Measurements from ENCODE around the gene OR10Z1.

The OR10Z1 gene

DNA sequence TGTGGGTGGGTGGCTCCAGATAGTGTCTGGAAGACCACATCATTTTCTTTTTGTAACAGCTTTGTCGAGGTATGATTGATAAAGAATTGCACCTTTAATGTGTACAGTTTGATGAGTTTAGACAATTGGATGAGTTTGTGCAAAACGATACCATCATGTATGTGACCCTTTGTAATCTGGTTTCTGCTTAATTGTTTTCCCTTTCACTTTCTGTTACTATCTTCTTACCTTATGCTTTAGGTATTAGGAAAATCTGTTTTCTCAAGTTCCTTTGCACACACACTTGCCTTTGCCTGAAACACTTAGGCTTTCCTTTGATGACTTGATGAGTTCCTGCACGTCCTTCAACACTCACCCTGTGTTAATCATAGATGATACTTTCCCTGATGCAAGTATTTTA, 6.8 kb downstream of the OR10Z1 start:
- TF ChIP-seq POLR2AphosphoS5 (IDR thresholded peaks at IDR 0.05; ENCODE audit: low read depth) (no peak), GABPA (IDR thresholded peaks at IDR 0.05; ENCODE audit: low read depth) (no peak), SPI1 (IDR thresholded peaks at IDR 0.05; ENCODE audit: borderline replicate concordance, low read depth) (no peak)
- TF ChIP-seq, protein P1, sequence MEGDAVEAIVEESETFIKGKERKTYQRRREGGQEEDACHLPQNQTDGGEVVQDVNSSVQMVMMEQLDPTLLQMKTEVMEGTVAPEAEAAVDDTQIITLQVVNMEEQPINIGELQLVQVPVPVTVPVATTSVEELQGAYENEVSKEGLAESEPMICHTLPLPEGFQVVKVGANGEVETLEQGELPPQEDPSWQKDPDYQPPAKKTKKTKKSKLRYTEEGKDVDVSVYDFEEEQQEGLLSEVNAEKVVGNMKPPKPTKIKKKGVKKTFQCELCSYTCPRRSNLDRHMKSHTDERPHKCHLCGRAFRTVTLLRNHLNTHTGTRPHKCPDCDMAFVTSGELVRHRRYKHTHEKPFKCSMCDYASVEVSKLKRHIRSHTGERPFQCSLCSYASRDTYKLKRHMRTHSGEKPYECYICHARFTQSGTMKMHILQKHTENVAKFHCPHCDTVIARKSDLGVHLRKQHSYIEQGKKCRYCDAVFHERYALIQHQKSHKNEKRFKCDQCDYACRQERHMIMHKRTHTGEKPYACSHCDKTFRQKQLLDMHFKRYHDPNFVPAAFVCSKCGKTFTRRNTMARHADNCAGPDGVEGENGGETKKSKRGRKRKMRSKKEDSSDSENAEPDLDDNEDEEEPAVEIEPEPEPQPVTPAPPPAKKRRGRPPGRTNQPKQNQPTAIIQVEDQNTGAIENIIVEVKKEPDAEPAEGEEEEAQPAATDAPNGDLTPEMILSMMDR (IDR thresholded peaks at IDR 0.05; ENCODE audit: insufficient read depth, low read length), result no peak
- TF ChIP-seq, protein P2, sequence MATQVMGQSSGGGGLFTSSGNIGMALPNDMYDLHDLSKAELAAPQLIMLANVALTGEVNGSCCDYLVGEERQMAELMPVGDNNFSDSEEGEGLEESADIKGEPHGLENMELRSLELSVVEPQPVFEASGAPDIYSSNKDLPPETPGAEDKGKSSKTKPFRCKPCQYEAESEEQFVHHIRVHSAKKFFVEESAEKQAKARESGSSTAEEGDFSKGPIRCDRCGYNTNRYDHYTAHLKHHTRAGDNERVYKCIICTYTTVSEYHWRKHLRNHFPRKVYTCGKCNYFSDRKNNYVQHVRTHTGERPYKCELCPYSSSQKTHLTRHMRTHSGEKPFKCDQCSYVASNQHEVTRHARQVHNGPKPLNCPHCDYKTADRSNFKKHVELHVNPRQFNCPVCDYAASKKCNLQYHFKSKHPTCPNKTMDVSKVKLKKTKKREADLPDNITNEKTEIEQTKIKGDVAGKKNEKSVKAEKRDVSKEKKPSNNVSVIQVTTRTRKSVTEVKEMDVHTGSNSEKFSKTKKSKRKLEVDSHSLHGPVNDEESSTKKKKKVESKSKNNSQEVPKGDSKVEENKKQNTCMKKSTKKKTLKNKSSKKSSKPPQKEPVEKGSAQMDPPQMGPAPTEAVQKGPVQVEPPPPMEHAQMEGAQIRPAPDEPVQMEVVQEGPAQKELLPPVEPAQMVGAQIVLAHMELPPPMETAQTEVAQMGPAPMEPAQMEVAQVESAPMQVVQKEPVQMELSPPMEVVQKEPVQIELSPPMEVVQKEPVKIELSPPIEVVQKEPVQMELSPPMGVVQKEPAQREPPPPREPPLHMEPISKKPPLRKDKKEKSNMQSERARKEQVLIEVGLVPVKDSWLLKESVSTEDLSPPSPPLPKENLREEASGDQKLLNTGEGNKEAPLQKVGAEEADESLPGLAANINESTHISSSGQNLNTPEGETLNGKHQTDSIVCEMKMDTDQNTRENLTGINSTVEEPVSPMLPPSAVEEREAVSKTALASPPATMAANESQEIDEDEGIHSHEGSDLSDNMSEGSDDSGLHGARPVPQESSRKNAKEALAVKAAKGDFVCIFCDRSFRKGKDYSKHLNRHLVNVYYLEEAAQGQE (IDR thresholded peaks at IDR 0.05; ENCODE audit: insufficient replicate concordance, low read depth), result no peak
- DNase-seq (ENCODE audit: low read depth in 1 of 2, low spot score in 1 of 2), result no peak
- Histone ChIP-seq H3K27me3 (ENCODE audit: insufficient read depth, poor library complexity, severe bottlenecking) (no peaks in the 10 kb centered on the region), H3K4me3 (replicated peaks; ENCODE audit: insufficient read depth, low read length) (no peak overlapping the region), H3K27ac (replicated peaks) (no peak overlapping the region)

DNA sequence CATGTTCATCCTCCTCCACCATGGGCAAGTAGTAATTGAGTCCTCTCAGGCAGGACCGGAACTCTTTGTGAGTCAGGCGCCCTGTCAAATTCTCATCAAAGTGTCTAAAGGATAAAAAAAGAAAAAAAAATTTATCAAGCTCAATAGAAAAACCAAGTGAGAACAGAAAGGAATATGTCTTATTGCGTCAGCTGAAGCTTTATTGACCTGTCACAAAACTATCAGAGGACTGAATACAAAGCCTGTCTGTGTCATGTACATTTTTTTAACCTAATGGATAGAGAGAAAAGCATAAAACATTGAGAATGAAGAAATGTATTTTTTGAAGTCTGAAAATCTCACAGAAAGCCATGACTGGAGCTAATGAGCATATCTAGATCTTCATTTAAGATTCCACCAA, 8.7 kb downstream of the OR10Z1 start:
- no peak overlapping the region for H3K4me3 ChIP-seq (replicated peaks; ENCODE audit: insufficient read depth, low read length)
- TF ChIP-seq POLR2AphosphoS5 (IDR thresholded peaks at IDR 0.05; ENCODE audit: low read depth) (no peak), SPI1 (IDR thresholded peaks at IDR 0.05; ENCODE audit: borderline replicate concordance, low read depth) (no peak), GABPA (IDR thresholded peaks at IDR 0.05; ENCODE audit: low read depth) (no peak)
- TF ChIP-seq, protein P2 (IDR thresholded peaks at IDR 0.05; ENCODE audit: insufficient replicate concordance, low read depth), result no peak
- TF ChIP-seq, protein P1 (IDR thresholded peaks at IDR 0.05; ENCODE audit: insufficient read depth, low read length), result no peak
- no peak overlapping the region for H3K27ac ChIP-seq (replicated peaks)
- no peak for DNase-seq (ENCODE audit: low read depth in 1 of 2, low spot score in 1 of 2)
- no peaks in the 10 kb centered on the region for H3K27me3 ChIP-seq (ENCODE audit: insufficient read depth, poor library complexity, severe bottlenecking)

DNA sequence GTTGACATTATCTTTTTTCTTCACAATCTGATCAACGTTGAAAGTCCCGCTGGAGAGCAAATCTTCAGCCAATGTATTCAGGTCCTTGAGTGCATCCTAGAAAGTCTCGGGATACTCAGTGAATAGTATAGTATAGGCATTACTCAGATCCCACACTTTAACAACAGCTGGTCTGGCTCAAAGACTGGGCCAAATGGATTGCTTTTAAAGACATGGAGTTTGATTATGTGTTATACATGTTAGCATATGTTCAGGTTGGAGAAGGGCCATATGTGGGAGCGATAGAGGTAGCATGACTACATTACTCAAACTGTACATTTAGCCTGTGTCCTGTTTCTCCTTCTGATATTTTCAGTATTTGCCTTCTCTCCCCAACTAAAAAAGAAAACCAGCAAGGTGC, 33.1 kb downstream of the OR10Z1 start:
- Histone ChIP-seq H3K4me3 (replicated peaks; ENCODE audit: insufficient read depth, low read length) (no peak overlapping the region), H3K27ac (replicated peaks) (no peak overlapping the region), H3K27me3 (ENCODE audit: insufficient read depth, poor library complexity, severe bottlenecking) (no peaks in the 10 kb centered on the region)
- DNase-seq (ENCODE audit: low read depth in 1 of 2, low spot score in 1 of 2), result no peak
- TF ChIP-seq, protein P2 (IDR thresholded peaks at IDR 0.05; ENCODE audit: insufficient replicate concordance, low read depth), result no peak
- TF ChIP-seq POLR2AphosphoS5 (IDR thresholded peaks at IDR 0.05; ENCODE audit: low read depth) (no peak), GABPA (IDR thresholded peaks at IDR 0.05; ENCODE audit: low read depth) (no peak), SPI1 (IDR thresholded peaks at IDR 0.05; ENCODE audit: borderline replicate concordance, low read depth) (no peak)
- TF ChIP-seq, protein P1 (IDR thresholded peaks at IDR 0.05; ENCODE audit: insufficient read depth, low read length), result no peak

All from HL-60 (cell line).